Measurements from ENCODE around the gene ZBTB20.

Gene ZBTB20

GRCh38 chr3:114436182-114436581 lies 710.9 kb downstream of the ZBTB20 start:
- TF ChIP-seq SIN3A (IDR thresholded peaks at IDR 0.05; ENCODE audit: borderline replicate concordance, insufficient read depth, low read length) (no peak), FOXP2 (optimal IDR thresholded peaks at IDR 0.05; ENCODE audit: borderline replicate concordance, extremely low read depth, extremely low read length, insufficient read depth) (no peak), TAF1 (IDR thresholded peaks at IDR 0.05; ENCODE audit: borderline replicate concordance, insufficient read depth, low read length) (no peak), POLR2AphosphoS5 (IDR thresholded peaks at IDR 0.05; ENCODE audit: low read depth, low read length) (no peak)
- TF ChIP-seq, protein P1, sequence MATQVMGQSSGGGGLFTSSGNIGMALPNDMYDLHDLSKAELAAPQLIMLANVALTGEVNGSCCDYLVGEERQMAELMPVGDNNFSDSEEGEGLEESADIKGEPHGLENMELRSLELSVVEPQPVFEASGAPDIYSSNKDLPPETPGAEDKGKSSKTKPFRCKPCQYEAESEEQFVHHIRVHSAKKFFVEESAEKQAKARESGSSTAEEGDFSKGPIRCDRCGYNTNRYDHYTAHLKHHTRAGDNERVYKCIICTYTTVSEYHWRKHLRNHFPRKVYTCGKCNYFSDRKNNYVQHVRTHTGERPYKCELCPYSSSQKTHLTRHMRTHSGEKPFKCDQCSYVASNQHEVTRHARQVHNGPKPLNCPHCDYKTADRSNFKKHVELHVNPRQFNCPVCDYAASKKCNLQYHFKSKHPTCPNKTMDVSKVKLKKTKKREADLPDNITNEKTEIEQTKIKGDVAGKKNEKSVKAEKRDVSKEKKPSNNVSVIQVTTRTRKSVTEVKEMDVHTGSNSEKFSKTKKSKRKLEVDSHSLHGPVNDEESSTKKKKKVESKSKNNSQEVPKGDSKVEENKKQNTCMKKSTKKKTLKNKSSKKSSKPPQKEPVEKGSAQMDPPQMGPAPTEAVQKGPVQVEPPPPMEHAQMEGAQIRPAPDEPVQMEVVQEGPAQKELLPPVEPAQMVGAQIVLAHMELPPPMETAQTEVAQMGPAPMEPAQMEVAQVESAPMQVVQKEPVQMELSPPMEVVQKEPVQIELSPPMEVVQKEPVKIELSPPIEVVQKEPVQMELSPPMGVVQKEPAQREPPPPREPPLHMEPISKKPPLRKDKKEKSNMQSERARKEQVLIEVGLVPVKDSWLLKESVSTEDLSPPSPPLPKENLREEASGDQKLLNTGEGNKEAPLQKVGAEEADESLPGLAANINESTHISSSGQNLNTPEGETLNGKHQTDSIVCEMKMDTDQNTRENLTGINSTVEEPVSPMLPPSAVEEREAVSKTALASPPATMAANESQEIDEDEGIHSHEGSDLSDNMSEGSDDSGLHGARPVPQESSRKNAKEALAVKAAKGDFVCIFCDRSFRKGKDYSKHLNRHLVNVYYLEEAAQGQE (IDR thresholded peaks at IDR 0.05; ENCODE audit: insufficient read depth in 1 of 2, low read depth in 2 of 2, low read length in 2 of 2): no peak

GRCh38 chr3:114435386-114436115 lies 711.5 kb downstream of the ZBTB20 start:
- no peak for TF ChIP-seq SIN3A (IDR thresholded peaks at IDR 0.05; ENCODE audit: borderline replicate concordance, insufficient read depth, low read length)
- TF ChIP-seq FOXP2 (optimal IDR thresholded peaks at IDR 0.05; ENCODE audit: borderline replicate concordance, extremely low read depth, extremely low read length, insufficient read depth): no peak
- no peak for TF ChIP-seq TAF1 (IDR thresholded peaks at IDR 0.05; ENCODE audit: borderline replicate concordance, insufficient read depth, low read length)
- TF ChIP-seq, protein P1 (IDR thresholded peaks at IDR 0.05; ENCODE audit: insufficient read depth in 1 of 2, low read depth in 2 of 2, low read length in 2 of 2): no peak
- TF ChIP-seq POLR2AphosphoS5 (IDR thresholded peaks at IDR 0.05; ENCODE audit: low read depth, low read length): no peak

DNA sequence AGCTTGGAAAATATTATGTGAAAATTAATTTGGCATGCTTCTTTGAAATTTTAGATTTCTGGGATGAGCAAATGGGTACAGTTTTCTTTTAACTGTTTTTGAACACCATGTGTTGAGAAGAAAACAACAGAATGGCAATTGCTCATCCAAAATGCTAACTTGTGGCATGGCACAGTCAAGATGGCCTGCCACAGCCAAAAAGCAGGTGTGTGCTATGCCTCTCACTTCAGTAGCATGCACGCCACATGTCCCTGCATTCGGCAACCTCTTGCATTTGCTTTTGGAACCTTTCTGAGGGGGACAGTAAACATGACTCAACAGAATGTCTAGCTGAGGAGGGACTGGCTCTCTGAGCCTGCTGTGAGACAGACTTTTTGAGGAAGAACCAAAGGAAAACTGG lies 714.8 kb downstream of the ZBTB20 start:
- no peak for TF ChIP-seq FOXP2 (optimal IDR thresholded peaks at IDR 0.05; ENCODE audit: borderline replicate concordance, extremely low read depth, extremely low read length, insufficient read depth)
- no peak for TF ChIP-seq SIN3A (IDR thresholded peaks at IDR 0.05; ENCODE audit: borderline replicate concordance, insufficient read depth, low read length)
- TF ChIP-seq, protein P1 (IDR thresholded peaks at IDR 0.05; ENCODE audit: insufficient read depth in 1 of 2, low read depth in 2 of 2, low read length in 2 of 2): no peak
- no peak for TF ChIP-seq TAF1 (IDR thresholded peaks at IDR 0.05; ENCODE audit: borderline replicate concordance, insufficient read depth, low read length)
- no peak for TF ChIP-seq POLR2AphosphoS5 (IDR thresholded peaks at IDR 0.05; ENCODE audit: low read depth, low read length)

DNA sequence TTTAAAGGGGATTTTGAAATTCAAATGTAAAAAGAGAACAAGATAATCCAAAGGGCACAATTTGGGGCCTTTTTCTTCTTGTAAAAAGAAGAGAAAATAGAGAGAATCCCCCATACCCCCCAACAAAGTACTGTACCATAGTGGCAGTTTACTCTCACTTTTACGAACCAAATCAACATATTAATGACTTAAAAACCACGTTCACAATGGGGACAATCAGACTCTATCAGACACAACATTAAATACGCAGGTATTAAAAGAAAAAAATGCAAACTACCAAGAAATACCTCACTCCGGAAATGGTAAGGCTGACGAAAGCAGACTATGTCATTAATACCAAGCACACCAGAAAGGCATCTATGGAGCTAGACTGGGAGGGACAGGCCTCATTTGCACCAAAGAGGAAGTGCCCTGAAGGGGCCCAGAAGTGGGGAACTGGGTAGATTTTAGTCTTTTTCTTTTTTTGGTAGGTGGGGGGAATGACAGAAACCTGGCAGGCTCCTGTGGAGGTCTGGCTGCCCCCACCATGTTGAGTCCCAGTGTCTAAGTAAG lies 719.0 kb downstream of the ZBTB20 start:
- TF ChIP-seq FOXP2 (optimal IDR thresholded peaks at IDR 0.05; ENCODE audit: borderline replicate concordance, extremely low read depth, extremely low read length, insufficient read depth) (no peak), SIN3A (IDR thresholded peaks at IDR 0.05; ENCODE audit: borderline replicate concordance, insufficient read depth, low read length) (no peak), POLR2AphosphoS5 (IDR thresholded peaks at IDR 0.05; ENCODE audit: low read depth, low read length) (no peak), TAF1 (IDR thresholded peaks at IDR 0.05; ENCODE audit: borderline replicate concordance, insufficient read depth, low read length) (no peak)
- TF ChIP-seq, protein P1 (IDR thresholded peaks at IDR 0.05; ENCODE audit: insufficient read depth in 1 of 2, low read depth in 2 of 2, low read length in 2 of 2): no peak
